Epithelial cell of esophagus (primary cell): ENCODE measurements around the gene CDH13.

Experiments
- DNase-seq: peaks from one replicate; pipeline ENCODE4 v3.0.0; 2010; ENCODE audit warnings: low read depth
- H3K4me3 ChIP-seq: 2 replicates; pipeline ENCODE4 v1.5.1; 2011; ENCODE audit warnings: mild to moderate bottlenecking, low read length, control low read depth
- TF ChIP-seq, protein P1 (sequence below): IDR thresholded peaks from 2 replicates; pipeline ENCODE4 v1.5.1; 2011; ENCODE audit warnings: low read depth, mild to moderate bottlenecking, low read length, control low read depth, inconsistent platforms; ENCODE audit not compliant: insufficient read depth; ENCODE audit errors: missing control alignments

CDH13 gene

GRCh38 chr16:83389751-83390150, 763.0 kb downstream of the CDH13 start:
- no peak overlapping the region for H3K4me3 ChIP-seq
- no peak for DNase-seq
- TF ChIP-seq, protein P1, sequence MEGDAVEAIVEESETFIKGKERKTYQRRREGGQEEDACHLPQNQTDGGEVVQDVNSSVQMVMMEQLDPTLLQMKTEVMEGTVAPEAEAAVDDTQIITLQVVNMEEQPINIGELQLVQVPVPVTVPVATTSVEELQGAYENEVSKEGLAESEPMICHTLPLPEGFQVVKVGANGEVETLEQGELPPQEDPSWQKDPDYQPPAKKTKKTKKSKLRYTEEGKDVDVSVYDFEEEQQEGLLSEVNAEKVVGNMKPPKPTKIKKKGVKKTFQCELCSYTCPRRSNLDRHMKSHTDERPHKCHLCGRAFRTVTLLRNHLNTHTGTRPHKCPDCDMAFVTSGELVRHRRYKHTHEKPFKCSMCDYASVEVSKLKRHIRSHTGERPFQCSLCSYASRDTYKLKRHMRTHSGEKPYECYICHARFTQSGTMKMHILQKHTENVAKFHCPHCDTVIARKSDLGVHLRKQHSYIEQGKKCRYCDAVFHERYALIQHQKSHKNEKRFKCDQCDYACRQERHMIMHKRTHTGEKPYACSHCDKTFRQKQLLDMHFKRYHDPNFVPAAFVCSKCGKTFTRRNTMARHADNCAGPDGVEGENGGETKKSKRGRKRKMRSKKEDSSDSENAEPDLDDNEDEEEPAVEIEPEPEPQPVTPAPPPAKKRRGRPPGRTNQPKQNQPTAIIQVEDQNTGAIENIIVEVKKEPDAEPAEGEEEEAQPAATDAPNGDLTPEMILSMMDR = no peak

DNA sequence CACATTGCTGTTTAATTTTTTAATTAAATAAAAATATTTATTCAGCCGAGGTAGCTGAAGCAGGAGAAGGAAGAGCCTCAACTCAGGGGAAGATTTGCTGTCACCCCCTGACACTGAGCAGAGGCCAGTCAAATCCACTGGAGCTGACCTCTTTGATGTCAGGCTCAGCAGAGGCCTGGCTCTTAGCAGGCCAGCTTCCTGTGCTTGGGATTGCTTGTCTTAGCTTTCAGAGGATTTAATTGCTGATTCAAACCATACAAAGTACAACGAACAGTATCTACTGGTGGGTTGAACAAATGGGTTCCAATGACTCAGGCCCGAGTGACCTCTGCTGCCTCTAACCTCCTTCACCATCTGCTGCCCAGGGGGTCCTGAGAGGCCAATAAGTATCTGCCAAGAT, 764.0 kb downstream of the CDH13 start:
- no peak overlapping the region for H3K4me3 ChIP-seq
- DNase-seq = no peak
- TF ChIP-seq, protein P1 = no peak

- DNase-seq = no peak
- no peak overlapping the region for H3K4me3 ChIP-seq
- TF ChIP-seq, protein P1 = no peak
Observed at GRCh38 chr16:83392743-83393142, 766.0 kb downstream of the CDH13 start.

GRCh38 chr16:83393196-83393981, 766.6 kb downstream of the CDH13 start:
- no peak overlapping the region for H3K4me3 ChIP-seq
- DNase-seq = no peak
- TF ChIP-seq, protein P1 = peak; percentile 2

DNA sequence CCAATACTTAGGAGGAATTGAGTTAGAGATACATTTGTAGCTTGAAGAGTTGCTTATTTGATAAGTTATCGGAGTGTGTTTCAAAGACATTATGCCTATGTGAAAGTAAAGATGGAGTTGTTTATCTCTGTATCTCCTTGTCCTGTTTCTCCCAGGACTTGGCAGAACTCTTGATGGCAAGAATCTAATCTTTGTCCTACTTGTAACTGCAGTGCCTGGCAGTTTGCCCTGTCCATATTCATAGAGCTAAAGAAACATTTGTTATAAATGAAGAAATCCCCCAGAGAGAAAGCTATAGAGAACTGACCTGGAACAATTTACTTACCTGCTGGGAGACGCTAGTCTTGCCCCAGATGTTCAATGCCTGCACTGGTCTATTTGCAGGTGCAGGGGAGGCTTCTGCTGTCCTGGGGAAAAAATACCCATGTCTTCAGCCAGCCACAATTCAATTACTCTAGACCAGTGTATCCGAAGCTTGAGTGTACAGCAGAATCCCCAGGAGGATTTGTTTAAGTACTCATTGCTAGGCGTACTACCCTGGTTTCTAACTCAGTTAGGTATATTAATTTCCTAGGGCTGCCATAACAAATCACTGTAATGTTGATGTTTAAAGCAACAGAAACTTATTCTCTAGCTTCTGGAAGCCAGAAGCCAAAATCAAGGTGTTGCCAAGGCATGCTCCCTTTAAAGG, 771.0 kb downstream of the CDH13 start:
- TF ChIP-seq, protein P1 = no peak
- no peak overlapping the region for H3K4me3 ChIP-seq
- DNase-seq = no peak

DNA sequence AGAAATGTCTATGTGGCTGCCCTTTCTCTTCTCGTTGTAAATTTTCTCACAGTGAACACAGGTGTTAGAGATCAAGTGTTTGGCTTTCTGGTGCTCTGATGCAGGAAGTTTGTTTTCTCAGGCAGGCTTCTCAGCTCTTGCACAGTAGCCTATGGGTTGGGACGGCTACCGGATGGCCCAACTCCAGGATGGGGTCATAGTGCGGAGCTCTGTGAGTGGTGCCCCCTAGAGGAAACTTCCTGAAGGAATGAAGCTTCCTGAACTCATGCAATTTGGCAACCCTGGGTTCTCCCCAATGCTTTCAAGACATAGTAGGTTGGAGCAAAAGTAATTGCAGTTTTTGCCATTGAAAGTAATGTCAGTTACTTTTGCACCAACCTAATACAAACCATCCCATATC, 773.5 kb downstream of the CDH13 start:
- peak; percentile 36 for DNase-seq
- H3K4me3 ChIP-seq = no peak overlapping the region
- TF ChIP-seq, protein P1 = peak; percentile 5
